B cell (primary cell): Measurements from ENCODE around the gene TADA1. TPM values are rescaled to one million over a fixed set of nuclear protein-coding genes. Genes with fewer than 3 reads are reported as not detected.

ENCODE experiments used
- ATAC-seq: fragments of 200-7000 bp; cut with Tn5 transposase; one replicate; pipeline ENCODE4 v1.10.0; 2021; ENCODE audit warnings: low read depth, mild to moderate bottlenecking, moderate number of reproducible peaks, moderate library complexity
- CTCF ChIA-PET: fragments of 350-600 bp; sonication (Branson Sonifier 250); formaldehyde crosslinking; loops from one replicate; lab custom pipeline; 2021; ENCODE audit warnings: antibody characterized with exemption, inconsistent platforms; lab: Charles Lee
- POLR2A ChIA-PET: fragments of 350-600 bp; sonication (Branson Sonifier 250); formaldehyde crosslinking; loops from one replicate; lab custom pipeline; 2021; ENCODE audit warnings: antibody characterized with exemption; lab: Charles Lee
- DNase-seq: peaks from one replicate; pipeline ENCODE4 v3.0.0; 2013
- H2AFZ ChIP-seq: 2 replicates; pipeline ENCODE4 v1.6.1; 2012; ENCODE audit warnings: mild to moderate bottlenecking, low read depth, low read length; ENCODE audit not compliant: insufficient read depth, poor library complexity, severe bottlenecking
- H3K27ac ChIP-seq, 2 donors: 1 replicate in 1 of 2; 2 replicates in 1 of 2; pipeline ENCODE4 v1.5.1; 2012 to 2013; ENCODE audit warnings: low read length in 2 of 2, mild to moderate bottlenecking in 2 of 2, moderate library complexity in 1 of 2
- H3K27me3 ChIP-seq, 4 experiments: fragments of 200-600 bp in 1 of 4; sonication (generic) in 1 of 4; replicated peaks in 1 of 4; 1 replicate in 2 of 4; 2 replicates in 2 of 4; pipeline versions ENCODE4 v1.6.1 to v1.7.0; 2013 to 2016; ENCODE audit warnings: low read length in 3 of 4, mild to moderate bottlenecking in 2 of 4, mixed read lengths in 1 of 4, moderate library complexity in 1 of 4; ENCODE audit not compliant: insufficient read depth in 4 of 4, control insufficient read depth in 3 of 4; ENCODE audit errors: control extremely low read depth in 1 of 4
- H3K36me3 ChIP-seq, 2 experiments: replicated peaks in 1 of 2; 1 replicate in 1 of 2; 2 replicates in 1 of 2; pipeline versions ENCODE4 v1.6.1 to v1.7.1; 2013; ENCODE audit warnings: low read length in 1 of 2; ENCODE audit not compliant: insufficient read depth in 2 of 2, control insufficient read depth in 1 of 2; ENCODE audit errors: control extremely low read depth in 1 of 2, extremely low read depth in 1 of 2
- H3K4me1 ChIP-seq, 2 donors: fragments of 200-600 bp in 1 of 2; sonication (generic) in 1 of 2; 1 replicate in 1 of 2; 2 replicates in 1 of 2; pipeline versions ENCODE4 v1.5.1 to v1.6.1; 2013 to 2017; ENCODE audit warnings: low read length in 2 of 2; ENCODE audit not compliant: control insufficient read depth in 2 of 2, insufficient read depth in 2 of 2
- H3K4me2 ChIP-seq: replicated peaks from 2 replicates; pipeline ENCODE3; 2012; ENCODE audit warnings: mild to moderate bottlenecking, low read depth, low read length; ENCODE audit not compliant: poor library complexity, severe bottlenecking
- H3K4me3 ChIP-seq, 5 experiments: fragments of 200-600 bp in 1 of 5; sonication (generic) in 1 of 5; 1 replicate in 3 of 5; 2 replicates in 2 of 5; pipeline versions ENCODE4 v1.5.1 to v1.7.0; 2011 to 2016; ENCODE audit warnings: low read length in 4 of 5, mild to moderate bottlenecking in 4 of 5, low read depth in 2 of 5, control low read depth in 1 of 5, moderate library complexity in 1 of 5; ENCODE audit not compliant: insufficient read depth in 1 of 5; ENCODE audit errors: control extremely low read depth in 1 of 5, extremely low read depth in 1 of 5
- H3K79me2 ChIP-seq: fragments of 200-600 bp; sonication (generic); one replicate; pipeline ENCODE4 v1.6.0; 2016; ENCODE audit warnings: low read length; ENCODE audit not compliant: control insufficient read depth, insufficient read depth
- H3K9ac ChIP-seq: fragments of 200-600 bp; sonication (generic); 2 replicates; pipeline ENCODE4 v1.6.1; 2017; ENCODE audit warnings: mild to moderate bottlenecking, low read length, moderate library complexity
- H3K9me3 ChIP-seq, 3 donors: one replicate each; pipeline versions ENCODE4 v1.6.1 to v1.7.1; 2013; ENCODE audit warnings: low read length in 2 of 3; ENCODE audit not compliant: control insufficient read depth in 2 of 3, insufficient read depth in 1 of 3; ENCODE audit errors: control extremely low read depth in 1 of 3
- H4K20me1 ChIP-seq: 2 replicates; pipeline ENCODE4 v1.6.0; 2012; ENCODE audit warnings: mild to moderate bottlenecking, low read length; ENCODE audit not compliant: insufficient read depth, control insufficient read depth, poor library complexity, severe bottlenecking
- H3K27ac Mint-ChIP-seq: one replicate; pipeline ENCODE4 v1.8.0; 2021; ENCODE audit warnings: mixed read lengths
- H3K27me3 Mint-ChIP-seq: one replicate; pipeline ENCODE4 v1.8.0; 2021; ENCODE audit warnings: mixed read lengths
- H3K4me1 Mint-ChIP-seq: one replicate; pipeline ENCODE4 v1.8.0; 2021; ENCODE audit warnings: mixed read lengths
- H3K4me3 Mint-ChIP-seq: one replicate; pipeline ENCODE4 v1.8.0; 2021; ENCODE audit warnings: mixed read lengths
- H3K9me3 Mint-ChIP-seq: one replicate; pipeline ENCODE4 v1.8.0; 2022; ENCODE audit warnings: mixed read lengths; ENCODE audit not compliant: insufficient read depth
- CTCF ChIP-seq: fragments of 200-600 bp; IDR thresholded peaks from one replicate; pipeline ENCODE4 v1.8.0; 2022; ENCODE audit warnings: antibody characterized with exemption, mild to moderate bottlenecking
- EZH2 ChIP-seq: IDR thresholded peaks from 2 replicates; pipeline ENCODE4 v1.6.1; 2012; ENCODE audit warnings: borderline replicate concordance, low read depth, mild to moderate bottlenecking, moderate library complexity, low read length; ENCODE audit not compliant: insufficient read depth, poor library complexity, severe bottlenecking
- WGBS: methylation state at CpG from one replicate; pipeline ENCODE4 v1.1.5; 2013; ENCODE audit warnings: missing lambda C conversion rate; ENCODE audit not compliant: insufficient coverage; 5-methylcytosine and 5-hydroxymethylcytosine counted together
- intact Hi-C: fragments of 100-400 bp; cut with micrococcal nuclease; formaldehyde crosslinking; loops from one replicate; pipeline ENCODE4 v1.10.0; 2022
- polyA plus RNA-seq: library from polyadenylated mRNA; depleted of rRNA; stranded (reverse); fragments of >200 nt; gene quantifications from 2 replicates; pipeline ENCODE4 v1.2.3, GENCODE V29; 2012
- total RNA-seq, 2 donors: library from RNA; stranded (reverse); fragments of 120-200 nt in 1 of 2; gene quantifications; 1 replicate in 1 of 2; 2 replicates in 1 of 2; pipeline versions ENCODE4 v1.2.3 to v1.2.4, GENCODE V29; 2013 to 2022

The TADA1 gene
- total and polyA plus RNA-seq, 2 donors (not counting 1 experiment from before 2014, with no cell fraction given): 12.0 to 12.9 TPM

DNA sequence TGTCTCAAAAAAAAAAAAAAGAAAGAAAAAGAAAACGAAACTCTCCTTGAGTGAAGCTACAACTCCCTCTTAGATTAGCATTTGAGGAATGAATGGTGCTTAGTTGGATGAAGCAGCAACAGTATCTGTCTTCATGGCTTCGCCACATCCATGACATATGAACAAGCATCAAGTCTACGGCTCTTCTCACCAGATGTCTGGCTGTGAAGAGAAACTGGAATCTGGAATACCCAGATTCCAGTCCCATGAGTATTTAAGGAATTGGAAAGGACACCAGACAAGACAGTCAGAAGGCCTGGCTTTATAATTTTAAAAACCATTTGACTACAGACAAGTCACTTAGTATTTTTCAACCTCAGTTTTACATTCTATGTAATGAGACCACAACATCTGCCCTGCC is 38.0 kb upstream of the TADA1 start:
- Histone ChIP-seq H3K4me2 (no peak overlapping the region), H3K79me2 (no peaks in the 10 kb centered on the region), H3K9me3 (peaks cover 0 to 4% (median 2%) of the 10 kb centered on the region in 3 donors), H2AFZ (no peak overlapping the region), H3K36me3 (no peaks in the 10 kb centered on the region), H3K4me3 (no peak overlapping the region), H4K20me1 (no peaks in the 10 kb centered on the region), H3K9ac (no peak overlapping the region), H3K4me1 (no peaks in the 10 kb centered on the region), H3K27ac (no peak overlapping the region), H3K27me3 (peaks cover 0 to 9% (median 5%) of the 10 kb centered on the region in 4 experiments)
- TF ChIP-seq CTCF: no peak
- no peak for TF ChIP-seq EZH2
- WGBS: 100% methylated on average over 1 of the region's 3 CpGs
- intact Hi-C loops: loop anchor here (5.0 to 10.0 kb wide), 2 partner anchors 128 to 641 kb away; partner anchors contain the start of gene CREG1
- Mint-ChIP-seq H3K4me1 (no peaks in the 10 kb centered on the region), H3K27ac (no peak overlapping the region), H3K9me3 (no peaks in the 10 kb centered on the region), H3K4me3 (no peak overlapping the region), H3K27me3 (peaks cover 11% of the 10 kb centered on the region)
- CTCF ChIA-PET: interaction anchor here (0.5 to 21.5 kb wide), 4 partner anchors 11 to 143 kb away, joined by 3 to 944 read pairs (median 44); no protein-coding TSS in a partner anchor
- DNase-seq (no peak), ATAC-seq (no peak)
- POLR2A ChIA-PET: no interaction called here

- Histone ChIP-seq H3K27me3 (no peaks in the 10 kb centered on the region), H3K36me3 (no peaks in the 10 kb centered on the region), H4K20me1 (no peaks in the 10 kb centered on the region), H3K9me3 (peaks cover 0 to 4% (median 2%) of the 10 kb centered on the region in 3 donors), H3K79me2 (no peaks in the 10 kb centered on the region), H3K4me2 (no peak overlapping the region), H3K4me1 (peaks cover 6 to 8% of the 10 kb centered on the region in 2 donors), H2AFZ (no peak overlapping the region), H3K4me3 (no peak overlapping the region), H3K27ac (no peak overlapping the region), H3K9ac (no peak overlapping the region)
- no peak overlapping the region for H3K4me3 Mint-ChIP-seq
- no CpG with 5 or more reads among the region's 1 CpG for WGBS
- intact Hi-C loops: loop anchor here (2.0 to 10.0 kb wide), 3 partner anchors 63 to 643 kb away; partner anchors contain the start of genes CREG1 and ILDR2
- no peak for DNase-seq
- ChIA-PET POLR2A (no interaction called here), CTCF (interaction anchor here (0.7 to 21.5 kb wide), 8 partner anchors 11 to 623 kb away, joined by 3 to 944 read pairs (median 3); no protein-coding TSS in a partner anchor)
- ATAC-seq: no peak
- H3K9me3 Mint-ChIP-seq: no peaks in the 10 kb centered on the region
- TF ChIP-seq CTCF (no peak), EZH2 (no peak)
- H3K27me3 Mint-ChIP-seq: no peaks in the 10 kb centered on the region
- no peak overlapping the region for H3K27ac Mint-ChIP-seq
- peaks cover 6% of the 10 kb centered on the region for H3K4me1 Mint-ChIP-seq
These were observed 35.6 kb upstream of the TADA1 start for GRCh38 chr1:166911624-166912023.
